H9 (cell line): Measurements from ENCODE around the gene JAG2. TPM values are rescaled to one million over a fixed set of nuclear protein-coding genes. Genes with fewer than 3 reads are reported as not detected.

Experiments used
- DNase-seq: peaks from one replicate; pipeline ENCODE4 v3.0.0-alpha.2; 2017
- H2AFZ ChIP-seq: one replicate; pipeline ENCODE4 v1.6.1; 2013; ENCODE audit warnings: mild to moderate bottlenecking, low read length, control low read depth, moderate library complexity
- H2AK5ac ChIP-seq: 2 replicates; pipeline ENCODE4 v1.6.1; 2013; ENCODE audit warnings: low read length, control low read depth, mixed read lengths; ENCODE audit not compliant: insufficient read length
- H2BK120ac ChIP-seq: one replicate; pipeline ENCODE4 v1.6.1; 2013; ENCODE audit warnings: low read depth, mild to moderate bottlenecking, low read length, control low read depth, inconsistent platforms; ENCODE audit not compliant: poor library complexity, severe bottlenecking
- H2BK12ac ChIP-seq: 2 replicates; pipeline ENCODE4 v1.6.1; 2013; ENCODE audit warnings: low read length, control low read depth, mixed read lengths, low read depth; ENCODE audit not compliant: insufficient read length
- H2BK15ac ChIP-seq: 2 replicates; pipeline ENCODE4 v1.6.1; 2013; ENCODE audit warnings: low read depth, low read length, control low read depth
- H2BK20ac ChIP-seq: one replicate; pipeline ENCODE4 v1.6.1; 2013; ENCODE audit warnings: low read depth, mild to moderate bottlenecking, low read length, control low read depth, inconsistent platforms; ENCODE audit not compliant: poor library complexity, severe bottlenecking
- H2BK5ac ChIP-seq: 2 replicates; pipeline ENCODE4 v1.6.1; 2013; ENCODE audit warnings: low read length, control low read depth, mixed read lengths; ENCODE audit not compliant: insufficient read length
- H3K14ac ChIP-seq: 2 replicates; pipeline ENCODE4 v1.6.1; 2013; ENCODE audit warnings: low read length, control low read depth; ENCODE audit not compliant: insufficient read depth
- H3K18ac ChIP-seq: 2 replicates; pipeline ENCODE4 v1.6.1; 2013; ENCODE audit warnings: low read depth, mild to moderate bottlenecking, mixed read lengths, low read length, control low read depth; ENCODE audit not compliant: insufficient read length
- H3K23ac ChIP-seq: 2 replicates; pipeline ENCODE4 v1.6.1; 2013; ENCODE audit warnings: low read length, control low read depth, mixed read lengths, low read depth; ENCODE audit not compliant: insufficient read length
- H3K23me2 ChIP-seq: 2 replicates; pipeline ENCODE4 v1.6.1; 2013; ENCODE audit warnings: low read depth, mild to moderate bottlenecking, mixed read lengths, low read length, control low read depth; ENCODE audit not compliant: insufficient read length, poor library complexity, severe bottlenecking
- H3K27ac ChIP-seq: 2 replicates; pipeline ENCODE4 v1.5.1; 2013; ENCODE audit warnings: low read length, control low read depth, mixed read lengths, low read depth; ENCODE audit not compliant: insufficient read length
- H3K27me3 ChIP-seq: 2 replicates; pipeline ENCODE4 v1.6.1; 2013; ENCODE audit warnings: low read length, control low read depth, inconsistent platforms; ENCODE audit not compliant: insufficient read depth
- H3K4ac ChIP-seq: 2 replicates; pipeline ENCODE4 v1.6.1; 2013; ENCODE audit warnings: low read depth, mild to moderate bottlenecking, control low read depth, inconsistent platforms, low read length, moderate library complexity
- H3K4me1 ChIP-seq: 2 replicates; pipeline ENCODE4 v1.6.1; 2013; ENCODE audit warnings: low read length, control low read depth, inconsistent platforms; ENCODE audit not compliant: insufficient read depth
- H3K4me2 ChIP-seq: 2 replicates; pipeline ENCODE4 v1.6.1; 2013; ENCODE audit warnings: low read length, control low read depth, mixed read lengths; ENCODE audit not compliant: insufficient read length, insufficient read depth
- H3K56ac ChIP-seq: 2 replicates; pipeline ENCODE4 v1.6.1; 2013; ENCODE audit warnings: low read depth, mild to moderate bottlenecking, mixed read lengths, low read length, control low read depth; ENCODE audit not compliant: insufficient read length
- H3K79me1 ChIP-seq: 2 replicates; pipeline ENCODE4 v1.6.1; 2013; ENCODE audit warnings: low read depth, mild to moderate bottlenecking, moderate library complexity, low read length, control low read depth, inconsistent platforms; ENCODE audit not compliant: insufficient read depth, poor library complexity, severe bottlenecking
- H3K79me2 ChIP-seq: 2 replicates; pipeline ENCODE4 v1.6.1; 2013; ENCODE audit warnings: low read length, control low read depth, inconsistent platforms; ENCODE audit not compliant: insufficient read depth
- H3K9ac ChIP-seq: 2 replicates; pipeline ENCODE4 v1.6.1; 2013; ENCODE audit warnings: low read length, control low read depth, mixed read lengths; ENCODE audit not compliant: insufficient read length; ENCODE audit errors: extremely low read depth
- H3K9me3 ChIP-seq: one replicate; pipeline ENCODE4 v1.6.1; 2013; ENCODE audit warnings: low read depth, low read length, inconsistent platforms; ENCODE audit not compliant: control insufficient read depth
- H3T11ph ChIP-seq: one replicate; pipeline ENCODE4 v1.6.1; 2013; ENCODE audit warnings: mild to moderate bottlenecking, low read length, control low read depth, inconsistent platforms
- H4K20me1 ChIP-seq: one replicate; pipeline ENCODE4 v1.6.1; 2013; ENCODE audit not compliant: control insufficient read depth, insufficient read length, insufficient read depth
- H4K5ac ChIP-seq: 2 replicates; pipeline ENCODE4 v1.6.1; 2013; ENCODE audit warnings: low read depth, mild to moderate bottlenecking, mixed read lengths, low read length, control low read depth; ENCODE audit not compliant: insufficient read length
- H4K8ac ChIP-seq: replicated peaks from 2 replicates; pipeline ENCODE4 v1.6.1; 2013; ENCODE audit warnings: low read length, control low read depth, mixed read lengths, low read depth; ENCODE audit not compliant: insufficient read length
- H4K91ac ChIP-seq: 2 replicates; pipeline ENCODE4 v1.6.1; 2013; ENCODE audit warnings: low read depth, mild to moderate bottlenecking, moderate library complexity, mixed read lengths, low read length, control low read depth; ENCODE audit not compliant: insufficient read length
- H3K27ac Mint-ChIP-seq, 3 experiments: 2 replicates in 2 of 3; 3 replicates in 1 of 3; pipeline ENCODE4 v1.8.0; 2020 to 2021; ENCODE audit warnings: mixed read lengths in 3 of 3, mild to moderate bottlenecking in 1 of 3, moderate library complexity in 1 of 3
- H3K27me3 Mint-ChIP-seq: 2 replicates; pipeline ENCODE4 v1.8.0; 2021; ENCODE audit warnings: low read depth, mild to moderate bottlenecking, moderate library complexity, mixed read lengths
- H3K36me3 Mint-ChIP-seq, 3 experiments: 2 replicates in 2 of 3; 3 replicates in 1 of 3; pipeline ENCODE4 v1.8.0; 2020 to 2021; ENCODE audit warnings: low read depth in 3 of 3, mixed read lengths in 3 of 3; ENCODE audit not compliant: insufficient read depth in 1 of 3
- H3K4me1 Mint-ChIP-seq, 2 experiments: 2 replicates each; pipeline ENCODE4 v1.8.0; 2020; ENCODE audit warnings: mixed read lengths in 2 of 2
- H3K4me3 Mint-ChIP-seq, 2 experiments: 2 replicates in 1 of 2; 3 replicates in 1 of 2; pipeline ENCODE4 v1.8.0; 2020 to 2021; ENCODE audit warnings: mild to moderate bottlenecking in 2 of 2, mixed read lengths in 2 of 2, moderate library complexity in 1 of 2
- H3K9me3 Mint-ChIP-seq, 2 experiments: 2 replicates in 1 of 2; 3 replicates in 1 of 2; pipeline ENCODE4 v1.8.0; 2020; ENCODE audit warnings: mild to moderate bottlenecking in 2 of 2, mixed read lengths in 2 of 2, moderate library complexity in 1 of 2
- WGBS: extraction: QIAGEN DNeasy Blood & Tissue Kit; methylation state at CpG from one replicate; pipeline ENCODE4 v1.1.7; 2013; ENCODE audit warnings: missing lambda C conversion rate, low lambda C conversion rate, mixed read lengths; ENCODE audit not compliant: insufficient read length; ENCODE audit errors: extremely low coverage; 5-methylcytosine and 5-hydroxymethylcytosine counted together
- total RNA-seq: library from RNA; stranded (reverse); gene quantifications from 2 replicates; pipeline ENCODE4 v1.2.1, GENCODE V29; 2021
- TF ChIP-seq, protein P1 (sequence below): fragments of 200-600 bp; sonication (generic); conservative IDR thresholded peaks from 3 replicates; pipeline ENCODE4 v1.8.0; 2021; ENCODE audit warnings: antibody characterized with exemption, mild to moderate bottlenecking

The JAG2 gene
- total RNA-seq, 1 experiment from 2014 or later, result 11.4 TPM

DNA sequence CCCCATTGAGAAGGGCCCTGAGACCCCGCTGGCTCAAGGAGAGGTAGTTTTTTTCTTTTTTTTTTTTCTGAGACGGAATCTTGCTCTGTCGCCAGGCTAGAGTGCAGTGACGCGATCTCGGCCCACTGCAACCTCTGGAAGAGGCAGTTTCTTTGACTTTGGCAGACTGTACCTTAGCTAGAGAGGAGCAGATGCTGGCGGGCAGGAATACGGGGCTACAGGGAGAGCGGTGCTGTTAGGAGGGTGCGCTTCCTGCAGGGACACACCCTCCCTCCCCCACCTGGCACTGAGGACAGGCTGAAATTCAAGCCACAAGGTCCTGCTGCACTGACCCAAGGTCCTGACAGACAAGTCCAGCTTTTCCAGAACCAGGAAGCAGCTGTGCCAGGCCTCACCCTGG lies 44.8 kb upstream of the JAG2 start:
- TF ChIP-seq, protein P1, sequence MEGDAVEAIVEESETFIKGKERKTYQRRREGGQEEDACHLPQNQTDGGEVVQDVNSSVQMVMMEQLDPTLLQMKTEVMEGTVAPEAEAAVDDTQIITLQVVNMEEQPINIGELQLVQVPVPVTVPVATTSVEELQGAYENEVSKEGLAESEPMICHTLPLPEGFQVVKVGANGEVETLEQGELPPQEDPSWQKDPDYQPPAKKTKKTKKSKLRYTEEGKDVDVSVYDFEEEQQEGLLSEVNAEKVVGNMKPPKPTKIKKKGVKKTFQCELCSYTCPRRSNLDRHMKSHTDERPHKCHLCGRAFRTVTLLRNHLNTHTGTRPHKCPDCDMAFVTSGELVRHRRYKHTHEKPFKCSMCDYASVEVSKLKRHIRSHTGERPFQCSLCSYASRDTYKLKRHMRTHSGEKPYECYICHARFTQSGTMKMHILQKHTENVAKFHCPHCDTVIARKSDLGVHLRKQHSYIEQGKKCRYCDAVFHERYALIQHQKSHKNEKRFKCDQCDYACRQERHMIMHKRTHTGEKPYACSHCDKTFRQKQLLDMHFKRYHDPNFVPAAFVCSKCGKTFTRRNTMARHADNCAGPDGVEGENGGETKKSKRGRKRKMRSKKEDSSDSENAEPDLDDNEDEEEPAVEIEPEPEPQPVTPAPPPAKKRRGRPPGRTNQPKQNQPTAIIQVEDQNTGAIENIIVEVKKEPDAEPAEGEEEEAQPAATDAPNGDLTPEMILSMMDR, result no peak
- Histone ChIP-seq H3K27ac (no peak overlapping the region), H3K23ac (no peak overlapping the region), H3K27me3 (no peaks in the 10 kb centered on the region), H3K14ac (no peak overlapping the region), H3K56ac (no peak overlapping the region), H3K79me2 (no peaks in the 10 kb centered on the region), H3K4me1 (no peaks in the 10 kb centered on the region), H4K8ac (no peak overlapping the region), H3K4me2 (no peak overlapping the region), H4K91ac (no peak overlapping the region), H3K23me2 (no peaks in the 10 kb centered on the region), H2AK5ac (no peak overlapping the region), H2BK12ac (no peak overlapping the region), H3K9ac (no peak overlapping the region), H3K9me3 (no peaks in the 10 kb centered on the region), H3K4ac (no peak overlapping the region), H2BK5ac (no peak overlapping the region), H4K20me1 (no peaks in the 10 kb centered on the region), H2BK20ac (no peak overlapping the region), H4K5ac (no peak overlapping the region), H3K18ac (no peak overlapping the region), H2AFZ (no peak overlapping the region), H3K79me1 (no peaks in the 10 kb centered on the region), H2BK120ac (no peak overlapping the region), H3T11ph (no peak overlapping the region), H2BK15ac (no peak overlapping the region)
- no CpG with 5 or more reads among the region's 10 CpGs for WGBS
- Mint-ChIP-seq H3K27me3 (no peaks in the 10 kb centered on the region; the same call in 1 of the 2 replicates), H3K27ac (peak overlapping the region in 1 of 3 experiments; percentile 85; a peak in 1 of 7 replicates), H3K36me3 (peaks cover 0 to 7% (median 4%) of the 10 kb centered on the region in 3 experiments; a peak in 6 of 7 replicates), H3K9me3 (no peaks in the 10 kb centered on the region; a peak in 1 of 5 replicates), H3K4me1 (no peaks in the 10 kb centered on the region; a peak in 2 of 4 replicates), H3K4me3 (no peak overlapping the region)
- DNase-seq, result no peak
